A673 (cell line): ENCODE results near the gene TMEM100. TPM values are rescaled to one million over a fixed set of nuclear protein-coding genes. Genes with fewer than 3 reads are reported as not detected.

Experiments
- BruUV-seq: library from RNA; stranded (reverse); fragments of 400-500 nt; replicated peaks from 2 replicates; lab custom pipeline; 2021; lab: Mats Ljungman, UMichigan
- CTCF ChIA-PET: fragments of 300-600 bp; sonication (Branson Sonifier 250); formaldehyde crosslinking; loops from one replicate; lab custom pipeline; 2022; ENCODE audit warnings: antibody characterized with exemption; lab: Charles Lee
- POLR2A ChIA-PET: fragments of 300-600 bp; sonication (Branson Sonifier 250); formaldehyde crosslinking; loops from one replicate; lab custom pipeline; 2022; ENCODE audit warnings: antibody characterized with exemption; ENCODE audit not compliant: low non-redundant PET; lab: Charles Lee
- DNase-seq: peaks from one replicate; pipeline ENCODE4 v3.0.0-alpha.2; 2015; ENCODE audit warnings: low spot score
- H3K27ac ChIP-seq: fragments of 200-600 bp; sonication (generic); 2 replicates; pipeline ENCODE4 v1.5.1; 2016; ENCODE audit warnings: mixed run types, low read depth, mild to moderate bottlenecking, mixed read lengths, antibody characterized with exemption, low read length; ENCODE audit not compliant: poor library complexity, severe bottlenecking
- H3K27me3 ChIP-seq: fragments of 200-600 bp; sonication (generic); replicated peaks from 2 replicates; pipeline ENCODE4 v1.6.1; 2017; ENCODE audit warnings: mixed run types, low read depth, mild to moderate bottlenecking, mixed read lengths, antibody characterized with exemption, low read length; ENCODE audit not compliant: insufficient read depth, poor library complexity
- H3K36me3 ChIP-seq: fragments of 200-600 bp; sonication (generic); 2 replicates; pipeline ENCODE4 v1.6.1; 2016; ENCODE audit warnings: mixed run types, mild to moderate bottlenecking, mixed read lengths, antibody characterized with exemption, low read length; ENCODE audit not compliant: insufficient read depth, poor library complexity, severe bottlenecking
- H3K4me1 ChIP-seq: fragments of 200-600 bp; sonication (generic); 2 replicates; pipeline ENCODE4 v1.6.1; 2017; ENCODE audit warnings: mixed run types, mild to moderate bottlenecking, mixed read lengths, antibody characterized with exemption, low read length; ENCODE audit not compliant: insufficient read depth, poor library complexity, severe bottlenecking
- H3K4me3 ChIP-seq: fragments of 200-600 bp; sonication (generic); 2 replicates; pipeline ENCODE4 v1.5.1; 2016; ENCODE audit warnings: low read depth, mixed run types, mild to moderate bottlenecking, mixed read lengths, low read length; ENCODE audit not compliant: poor library complexity, severe bottlenecking
- H3K9me3 ChIP-seq: fragments of 200-600 bp; sonication (generic); 2 replicates; pipeline ENCODE4 v1.6.1; 2016; ENCODE audit warnings: mixed run types, low read depth, mild to moderate bottlenecking, mixed read lengths, antibody characterized with exemption, low read length; ENCODE audit not compliant: poor library complexity, severe bottlenecking
- EZH2 ChIP-seq: fragments of 200-600 bp; sonication (generic); IDR thresholded peaks from 2 replicates; pipeline ENCODE4 v1.6.1; 2017; ENCODE audit warnings: borderline replicate concordance, low read depth, mild to moderate bottlenecking, mixed read lengths, antibody characterized with exemption, low read length; ENCODE audit not compliant: poor library complexity, severe bottlenecking
- intact Hi-C: fragments of 100-400 bp; cut with micrococcal nuclease; formaldehyde crosslinking; loops from one replicate; pipeline ENCODE4 v1.10.0; 2022; ENCODE audit not compliant: unreplicated experiment
- total RNA-seq: library from RNA; stranded (reverse); gene quantifications from 2 replicates; pipeline ENCODE4 v1.2.3, GENCODE V29; 2021
- TF ChIP-seq, protein P1 (sequence below): fragments of 300-800, 200-600 bp; sonication (generic); conservative IDR thresholded peaks from 2 replicates; pipeline ENCODE4 v1.5.1; 2017; ENCODE audit warnings: low read depth, mild to moderate bottlenecking, antibody characterized with exemption, low read length, moderate library complexity, mixed read lengths

The TMEM100 gene
- total RNA-seq, 1 experiment from 2014 or later: 7.9 TPM

- Histone ChIP-seq H3K4me3 (peak overlapping the region; percentile 40), H3K27ac (no peak overlapping the region), H3K36me3 (peaks cover 6% of the 10 kb centered on the region), H3K4me1 (peaks cover 59% of the 10 kb centered on the region), H3K27me3 (no peaks in the 10 kb centered on the region), H3K9me3 (no peaks in the 10 kb centered on the region)
- intact Hi-C loops: no loop called here
- TF ChIP-seq, protein P1, sequence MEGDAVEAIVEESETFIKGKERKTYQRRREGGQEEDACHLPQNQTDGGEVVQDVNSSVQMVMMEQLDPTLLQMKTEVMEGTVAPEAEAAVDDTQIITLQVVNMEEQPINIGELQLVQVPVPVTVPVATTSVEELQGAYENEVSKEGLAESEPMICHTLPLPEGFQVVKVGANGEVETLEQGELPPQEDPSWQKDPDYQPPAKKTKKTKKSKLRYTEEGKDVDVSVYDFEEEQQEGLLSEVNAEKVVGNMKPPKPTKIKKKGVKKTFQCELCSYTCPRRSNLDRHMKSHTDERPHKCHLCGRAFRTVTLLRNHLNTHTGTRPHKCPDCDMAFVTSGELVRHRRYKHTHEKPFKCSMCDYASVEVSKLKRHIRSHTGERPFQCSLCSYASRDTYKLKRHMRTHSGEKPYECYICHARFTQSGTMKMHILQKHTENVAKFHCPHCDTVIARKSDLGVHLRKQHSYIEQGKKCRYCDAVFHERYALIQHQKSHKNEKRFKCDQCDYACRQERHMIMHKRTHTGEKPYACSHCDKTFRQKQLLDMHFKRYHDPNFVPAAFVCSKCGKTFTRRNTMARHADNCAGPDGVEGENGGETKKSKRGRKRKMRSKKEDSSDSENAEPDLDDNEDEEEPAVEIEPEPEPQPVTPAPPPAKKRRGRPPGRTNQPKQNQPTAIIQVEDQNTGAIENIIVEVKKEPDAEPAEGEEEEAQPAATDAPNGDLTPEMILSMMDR: no peak
- no peak for TF ChIP-seq EZH2
- DNase-seq: no peak
- ChIA-PET POLR2A (no interaction called here), CTCF (interaction anchor here (0.6 kb wide), 1 partner anchor 47 kb away, joined by 3 read pairs; no protein-coding TSS in a partner anchor)
- BruUV-seq: no TSS peak
Measured at GRCh38 chr17:55723488-55723848, 804 bp upstream of the TMEM100 start.

DNA sequence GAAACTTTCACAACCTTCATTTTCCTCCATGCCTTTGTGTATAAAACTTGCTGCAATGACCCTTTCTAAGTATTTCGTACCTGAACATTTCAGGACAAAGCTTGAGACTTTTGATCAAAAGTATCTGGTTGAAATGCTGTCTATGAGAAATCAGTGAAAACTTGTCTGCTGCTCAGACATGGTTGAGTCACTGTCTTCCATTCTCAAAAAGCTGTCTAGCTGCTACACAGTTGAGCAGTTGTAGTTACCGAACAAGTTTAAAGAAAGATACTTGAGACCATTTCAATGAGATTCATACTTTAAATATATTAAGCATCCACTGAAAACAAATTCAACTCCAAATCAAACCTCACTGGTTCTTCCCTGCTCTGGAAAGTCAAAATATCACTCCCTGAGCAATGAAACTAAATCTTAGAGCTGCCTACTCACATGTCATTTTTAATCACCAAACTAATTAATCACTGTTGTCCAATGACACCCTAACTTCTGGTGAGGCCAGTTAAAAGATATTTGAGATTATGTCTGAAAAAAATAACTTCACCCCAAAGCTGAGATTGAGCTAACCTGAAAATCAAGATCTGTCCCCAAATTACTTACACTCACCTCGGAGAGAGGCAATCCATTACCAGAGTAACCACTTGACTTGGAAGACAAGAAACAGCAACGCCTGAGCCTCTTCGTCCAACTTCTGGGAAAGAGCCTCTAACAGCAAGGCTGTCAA, 488 bp downstream of the TMEM100 start:
- CTCF ChIA-PET: no interaction called here
- peak overlapping the region; percentile 40 for H3K4me3 ChIP-seq
- peaks cover 6% of the 10 kb centered on the region for H3K36me3 ChIP-seq
- H3K27ac ChIP-seq: peak overlapping the region; percentile 71
- intact Hi-C loops: no loop called here
- BruUV-seq: TSS peak; percentile 70
- DNase-seq: no peak
- POLR2A ChIA-PET: no interaction called here
- peaks cover 59% of the 10 kb centered on the region for H3K4me1 ChIP-seq
- H3K9me3 ChIP-seq: no peaks in the 10 kb centered on the region
- H3K27me3 ChIP-seq: no peaks in the 10 kb centered on the region
- no peak for TF ChIP-seq EZH2
- TF ChIP-seq, protein P1: no peak

DNA sequence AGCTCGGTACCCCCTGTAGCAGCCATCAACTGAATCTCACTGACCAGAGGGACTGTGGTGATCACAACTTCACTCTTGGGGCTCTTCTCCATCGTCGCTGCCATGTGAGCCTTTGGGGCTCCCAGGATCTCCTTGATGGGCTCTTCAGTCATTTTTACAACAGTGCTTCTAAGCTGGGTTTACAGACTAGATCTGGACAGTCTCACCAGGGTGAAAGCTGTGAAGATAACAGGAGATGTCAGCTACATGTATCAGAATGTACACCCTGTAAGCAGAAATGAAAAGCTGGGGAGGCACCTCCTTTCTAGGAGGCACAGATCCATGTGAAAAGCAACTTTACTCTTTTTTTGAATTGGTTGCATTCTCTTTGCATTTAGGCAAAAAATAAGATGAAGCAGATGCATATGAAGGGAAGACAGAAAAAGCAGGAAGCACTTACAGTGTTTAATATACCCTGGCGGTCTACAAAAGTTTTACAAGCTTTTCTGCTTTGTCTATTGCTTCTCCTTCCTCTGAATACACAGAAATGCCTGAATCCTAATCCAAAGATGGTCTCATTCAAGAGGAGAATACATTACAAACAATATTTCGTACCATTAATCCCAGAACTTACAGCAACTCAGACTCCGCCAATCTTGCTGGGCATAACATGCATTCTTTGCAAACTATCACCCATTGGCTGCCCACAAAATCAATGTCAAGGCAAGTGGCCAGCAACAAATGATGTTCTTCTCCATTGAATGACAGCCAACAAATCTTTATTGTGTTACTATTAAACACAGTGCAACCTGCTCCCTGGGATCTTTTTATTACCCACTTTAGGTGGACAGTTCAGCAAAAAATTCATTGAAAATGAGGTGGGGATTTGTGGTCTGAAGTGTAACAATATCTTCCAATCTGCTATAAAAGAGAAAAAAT, 1.5 kb downstream of the TMEM100 start:
- intact Hi-C loops: no loop called here
- peak; percentile 55 for DNase-seq
- Histone ChIP-seq H3K27me3 (no peaks in the 10 kb centered on the region), H3K27ac (peak overlapping the region; percentile 71), H3K4me1 (peaks cover 54% of the 10 kb centered on the region), H3K9me3 (no peaks in the 10 kb centered on the region), H3K36me3 (peaks cover 6% of the 10 kb centered on the region), H3K4me3 (peak overlapping the region; percentile 14)
- BruUV-seq: no TSS peak
- TF ChIP-seq EZH2: no peak
- TF ChIP-seq, protein P1: 0 out of 2 replicates have a peak, but pooled peaks have one; percentile 21
- ChIA-PET POLR2A (no interaction called here), CTCF (interaction anchor here (0.5 kb wide), 1 partner anchor 24 kb away, joined by 13 read pairs; no protein-coding TSS in a partner anchor)
